Measurements from ENCODE around the gene TMEM30A.

Gene TMEM30A

GRCh38 chr6:75317503-75318206 lies 33.1 kb upstream of the TMEM30A start:
- no peak for TF ChIP-seq CTCF (IDR thresholded peaks at IDR 0.05; ENCODE audit: borderline replicate concordance, insufficient read depth, low read depth, low read length)
- H3K4me3 ChIP-seq (ENCODE audit: low read depth, low read length), result no peak overlapping the region

DNA sequence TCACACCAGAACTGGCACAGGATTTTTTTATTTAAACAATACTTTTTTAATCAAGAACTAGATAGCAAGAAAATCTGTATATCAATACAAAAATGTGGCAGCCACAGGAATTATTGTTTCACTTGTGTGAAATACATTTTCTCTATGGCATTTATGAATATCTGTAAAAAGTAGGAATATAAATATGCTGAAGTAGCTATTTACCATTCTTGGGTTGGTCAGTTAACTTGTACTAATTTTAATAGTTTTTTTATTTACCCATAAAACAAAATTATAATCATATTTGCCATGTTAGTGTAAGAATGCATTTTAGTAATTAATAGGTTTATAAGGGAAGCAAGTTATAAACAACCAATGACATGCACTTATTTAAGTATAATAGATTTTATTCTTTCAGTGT lies 31.4 kb upstream of the TMEM30A start:
- no peak overlapping the region for H3K4me3 ChIP-seq (ENCODE audit: low read depth, low read length)
- TF ChIP-seq CTCF (IDR thresholded peaks at IDR 0.05; ENCODE audit: borderline replicate concordance, insufficient read depth, low read depth, low read length), result no peak

GRCh38 chr6:75308250-75308988 lies 23.8 kb upstream of the TMEM30A start:
- no peak for TF ChIP-seq CTCF (IDR thresholded peaks at IDR 0.05; ENCODE audit: borderline replicate concordance, insufficient read depth, low read depth, low read length)
- H3K4me3 ChIP-seq (ENCODE audit: low read depth, low read length), result no peak overlapping the region

DNA sequence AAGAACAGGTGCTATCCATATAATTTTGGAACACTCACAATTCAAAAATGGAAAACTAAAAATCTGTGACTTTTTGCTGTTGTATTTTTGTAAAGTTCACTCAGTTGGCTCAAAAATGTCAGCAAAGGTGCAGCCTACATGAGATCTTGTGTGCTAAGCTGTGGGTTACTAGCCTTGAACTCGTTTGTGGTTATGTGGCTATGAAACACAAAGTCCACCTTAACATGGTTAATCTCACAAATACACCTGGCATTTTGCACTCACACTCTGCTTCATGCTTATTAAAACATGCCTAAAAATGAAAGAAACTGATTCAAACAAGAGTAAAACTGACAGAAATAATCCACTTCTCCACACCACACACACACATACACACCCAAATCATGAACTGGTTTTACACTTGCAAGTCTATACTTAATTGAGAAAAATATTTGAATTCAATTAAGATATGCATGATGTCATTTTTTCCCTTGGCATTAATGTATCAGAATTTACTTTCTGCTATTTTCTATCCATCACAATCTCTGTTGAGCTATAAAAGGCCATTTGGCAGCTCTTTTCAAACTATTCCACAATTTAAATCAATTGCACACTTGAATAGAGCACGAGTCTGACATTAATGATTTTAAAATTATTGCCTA lies 22.9 kb upstream of the TMEM30A start:
- no peak for TF ChIP-seq CTCF (IDR thresholded peaks at IDR 0.05; ENCODE audit: borderline replicate concordance, insufficient read depth, low read depth, low read length)
- H3K4me3 ChIP-seq (ENCODE audit: low read depth, low read length), result no peak overlapping the region

DNA sequence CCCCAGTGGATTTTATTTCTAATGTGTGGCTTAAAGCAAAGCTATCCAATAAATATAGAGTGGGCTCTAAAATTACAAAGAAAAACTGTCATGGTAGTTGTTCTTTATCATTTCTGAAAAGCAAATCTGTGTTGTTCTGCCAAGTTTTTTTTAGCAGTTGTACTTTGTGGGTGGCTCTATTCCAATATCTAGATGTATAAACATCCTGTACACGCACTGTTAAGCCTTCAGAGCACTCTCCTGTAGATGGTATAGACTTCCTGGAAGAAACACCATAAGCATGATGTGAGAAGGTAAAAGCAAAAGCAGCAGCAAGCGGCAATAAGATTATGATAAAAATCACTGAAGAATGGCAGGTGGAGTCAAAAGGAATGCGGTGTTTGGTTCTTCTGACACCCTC lies 21.5 kb upstream of the TMEM30A start:
- H3K4me3 ChIP-seq (ENCODE audit: low read depth, low read length), result no peak overlapping the region
- TF ChIP-seq CTCF (IDR thresholded peaks at IDR 0.05; ENCODE audit: borderline replicate concordance, insufficient read depth, low read depth, low read length), result no peak

- H3K4me3 ChIP-seq (ENCODE audit: low read depth, low read length), result no peak overlapping the region
- TF ChIP-seq CTCF (IDR thresholded peaks at IDR 0.05; ENCODE audit: borderline replicate concordance, insufficient read depth, low read depth, low read length), result no peak
Measured at GRCh38 chr6:75305573-75305972, 21.0 kb upstream of the TMEM30A start.
